Measurements from ENCODE around the gene CCSER1.
"Not testable (repeated sequence)": the region's sequence is repeated elsewhere in the genome, so short reads cannot be mapped to it uniquely, and the experiment has no call there.

CCSER1 gene

DNA sequence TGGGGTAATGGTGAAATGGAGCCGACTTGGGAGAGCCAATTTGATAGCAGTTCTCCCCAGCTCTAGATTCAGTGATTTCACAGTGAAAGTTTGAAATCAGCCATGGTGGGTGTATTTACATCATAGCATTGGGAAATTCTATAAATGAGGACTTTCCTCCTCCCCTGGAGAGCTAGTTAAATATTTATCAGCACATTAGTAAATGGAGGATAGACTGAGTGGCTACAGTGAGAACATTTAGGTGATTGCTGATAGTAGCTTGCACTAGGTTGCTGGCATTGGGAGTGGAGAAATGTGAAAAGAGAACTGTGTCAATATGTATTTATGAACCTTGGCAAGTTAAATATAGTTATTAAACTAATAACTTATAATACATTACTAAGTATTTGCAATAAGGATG lies 347.3 kb downstream of the CCSER1 start:
- no peak overlapping the region for H3K27ac Mint-ChIP-seq
- no peak for DNase-seq
- no peaks in the 10 kb centered on the region for H3K27me3 Mint-ChIP-seq
- ATAC-seq (replicated peaks) = no peak
- peaks cover 0 to 5% of the 10 kb centered on the region in 2 donors for H3K9me3 Mint-ChIP-seq
- H3K4me1 Mint-ChIP-seq (ENCODE audit: low read depth in 2 of 2) = no peaks in the 10 kb centered on the region
- no peak overlapping the region for H3K4me3 Mint-ChIP-seq
- no peaks in the 10 kb centered on the region for H3K36me3 Mint-ChIP-seq (ENCODE audit: insufficient read depth)

DNA sequence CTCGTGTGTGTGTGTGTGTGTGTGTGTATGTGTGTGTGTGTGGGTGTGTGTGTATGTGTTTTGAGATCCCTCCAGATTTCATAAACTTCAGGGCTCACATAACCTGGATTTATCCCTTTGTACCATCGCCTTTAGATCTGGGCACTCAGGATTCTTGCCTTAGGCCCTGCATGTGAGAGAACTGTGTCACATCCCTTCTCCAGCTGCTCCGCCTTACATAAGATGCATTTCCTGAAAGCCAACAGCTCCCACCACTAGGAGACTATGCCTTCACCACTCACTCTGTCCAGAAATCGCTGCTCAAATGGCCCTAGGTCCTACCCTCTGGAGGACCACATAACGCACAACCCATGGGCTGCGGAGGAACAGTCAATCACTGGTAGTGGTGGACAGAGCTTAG lies 348.8 kb downstream of the CCSER1 start:
- H3K36me3 Mint-ChIP-seq (ENCODE audit: insufficient read depth) = no peaks in the 10 kb centered on the region
- H3K9me3 Mint-ChIP-seq = peaks cover 0 to 4% of the 10 kb centered on the region in 2 donors
- no peak overlapping the region for H3K4me3 Mint-ChIP-seq
- DNase-seq (no peak), ATAC-seq (replicated peaks) (no peak)
- H3K27ac Mint-ChIP-seq = no peak overlapping the region
- H3K27me3 Mint-ChIP-seq = no peaks in the 10 kb centered on the region
- no peaks in the 10 kb centered on the region for H3K4me1 Mint-ChIP-seq (ENCODE audit: low read depth in 2 of 2)

DNA sequence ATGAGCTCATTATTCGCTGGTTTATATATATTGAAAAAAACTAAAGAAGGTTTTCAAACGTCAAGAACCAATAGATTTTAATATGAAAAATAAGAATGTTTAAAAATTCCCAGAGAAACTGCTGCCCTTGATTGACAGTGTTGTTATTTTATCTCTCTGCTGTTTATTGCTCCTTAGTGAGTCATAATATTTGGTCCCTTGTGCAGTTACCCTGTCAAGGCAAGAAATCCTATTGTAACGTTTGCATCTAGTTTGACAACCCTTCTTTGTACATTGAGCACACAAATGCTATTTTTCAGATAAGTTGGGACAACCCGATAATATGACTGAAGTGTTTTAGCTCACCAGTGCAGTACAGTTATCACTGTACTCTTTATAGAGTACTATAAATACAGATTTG lies 349.4 kb downstream of the CCSER1 start:
- no peak overlapping the region for H3K4me3 Mint-ChIP-seq
- ATAC-seq (replicated peaks) = no peak

DNA sequence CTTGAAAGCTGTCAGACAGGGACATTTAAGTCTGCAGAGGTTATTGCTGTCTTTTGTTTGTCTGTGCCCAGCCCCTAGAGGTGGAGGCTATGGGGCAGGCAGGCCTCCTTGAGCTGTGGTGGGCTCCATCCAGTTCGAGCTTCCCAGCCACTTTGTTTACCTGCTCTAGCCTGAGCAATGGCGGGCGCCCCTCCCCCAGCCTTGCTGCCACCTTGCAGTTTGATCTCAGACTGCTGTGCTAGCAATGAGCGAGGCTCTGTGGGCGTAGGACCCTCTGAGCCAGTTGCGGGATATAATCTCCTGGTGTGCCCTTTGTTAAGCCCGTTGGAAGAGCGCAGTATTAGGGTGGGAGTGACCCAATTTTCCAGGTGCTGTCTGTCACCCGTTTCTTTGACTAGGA lies 357.7 kb downstream of the CCSER1 start:
- not testable (repeated sequence) for ATAC-seq (replicated peaks); H3K27me3 Mint-ChIP-seq; H3K4me3 Mint-ChIP-seq; H3K4me1 Mint-ChIP-seq (ENCODE audit: low read depth in 2 of 2); H3K36me3 Mint-ChIP-seq (ENCODE audit: insufficient read depth); DNase-seq; H3K27ac Mint-ChIP-seq; H3K9me3 Mint-ChIP-seq

More for the DNA sequence above, 349.4 kb downstream of the CCSER1 start:
- no peak for DNase-seq
- no peaks in the 10 kb centered on the region for H3K4me1 Mint-ChIP-seq (ENCODE audit: low read depth in 2 of 2)
- no peaks in the 10 kb centered on the region for H3K36me3 Mint-ChIP-seq (ENCODE audit: insufficient read depth)
- H3K9me3 Mint-ChIP-seq = peaks cover 0 to 4% of the 10 kb centered on the region in 2 donors
- H3K27ac Mint-ChIP-seq = no peak overlapping the region
- H3K27me3 Mint-ChIP-seq = no peaks in the 10 kb centered on the region

DNA sequence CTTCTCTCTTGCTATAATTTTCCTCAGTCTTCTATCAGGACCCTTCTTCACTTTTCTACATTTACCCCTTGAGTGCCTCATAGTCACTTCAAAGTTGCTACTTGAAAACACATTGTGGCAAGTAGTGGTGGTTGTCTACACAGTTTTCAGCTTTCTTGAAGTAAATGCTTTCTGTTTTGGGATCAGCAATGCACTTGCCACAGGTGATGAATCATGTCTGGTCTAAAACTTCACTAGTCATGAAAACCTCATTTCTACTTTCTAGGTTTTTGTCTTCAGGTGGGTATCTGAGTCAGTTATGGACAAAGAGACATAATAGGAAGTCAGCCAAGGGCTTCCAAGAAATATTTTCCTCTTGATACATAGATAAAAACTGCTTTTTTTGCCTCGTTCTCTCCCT lies 359.2 kb downstream of the CCSER1 start:
- ATAC-seq (replicated peaks) (no peak), DNase-seq (no peak)
- no peaks in the 10 kb centered on the region for H3K4me1 Mint-ChIP-seq (ENCODE audit: low read depth in 2 of 2)
- H3K27ac Mint-ChIP-seq = no peak overlapping the region
- no peaks in the 10 kb centered on the region for H3K36me3 Mint-ChIP-seq (ENCODE audit: insufficient read depth)
- H3K4me3 Mint-ChIP-seq = no peak overlapping the region
- peaks cover 0 to 3% of the 10 kb centered on the region in 2 donors for H3K9me3 Mint-ChIP-seq
- no peaks in the 10 kb centered on the region for H3K27me3 Mint-ChIP-seq

DNA sequence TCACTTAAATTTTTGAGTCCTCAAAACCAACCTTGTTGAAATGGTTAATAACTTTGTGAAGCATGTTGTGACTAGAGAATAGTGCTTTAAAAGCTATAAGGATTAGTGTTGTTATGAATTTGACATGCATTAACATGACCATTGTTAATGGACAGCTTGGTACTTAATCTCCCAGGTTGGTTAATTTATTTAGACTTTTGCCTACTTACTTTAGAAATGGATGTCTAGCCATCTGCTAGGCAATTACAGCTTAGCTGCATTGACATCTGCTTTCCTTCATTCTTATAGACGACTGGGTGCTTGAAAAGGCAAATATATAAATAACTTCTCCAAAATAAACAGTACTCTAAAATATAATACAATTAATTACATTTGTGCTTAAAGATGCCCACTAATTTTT lies 368.0 kb downstream of the CCSER1 start:
- H3K27ac Mint-ChIP-seq = no peak overlapping the region
- H3K9me3 Mint-ChIP-seq = peaks cover 2 to 9% of the 10 kb centered on the region in 2 donors
- H3K36me3 Mint-ChIP-seq (ENCODE audit: insufficient read depth) = no peaks in the 10 kb centered on the region
- DNase-seq (no peak), ATAC-seq (replicated peaks) (no peak)
- H3K27me3 Mint-ChIP-seq = no peaks in the 10 kb centered on the region
- no peak overlapping the region for H3K4me3 Mint-ChIP-seq
- H3K4me1 Mint-ChIP-seq (ENCODE audit: low read depth in 2 of 2) = no peaks in the 10 kb centered on the region

DNA sequence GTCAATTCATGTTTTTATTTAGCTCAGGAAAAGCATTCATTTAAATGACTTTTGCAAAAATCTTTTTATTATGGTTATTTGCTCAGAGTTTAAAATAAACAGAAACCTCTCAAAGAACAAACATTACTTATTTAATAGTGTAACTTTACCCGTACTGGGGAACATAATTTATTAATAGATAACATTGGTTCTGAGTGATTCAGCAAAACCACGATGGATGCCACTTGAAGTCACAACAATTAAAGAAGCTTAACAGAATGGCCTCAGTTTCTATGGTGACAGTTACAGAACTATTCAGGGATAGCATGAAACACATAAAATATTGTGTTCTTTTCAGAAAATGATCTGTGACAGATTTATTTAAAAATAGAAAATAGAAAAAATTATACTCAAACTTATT lies 368.7 kb downstream of the CCSER1 start:
- Mint-ChIP-seq H3K27ac (no peak overlapping the region), H3K4me1 (ENCODE audit: low read depth in 2 of 2) (no peaks in the 10 kb centered on the region), H3K9me3 (peaks cover 2 to 9% of the 10 kb centered on the region in 2 donors)

DNA sequence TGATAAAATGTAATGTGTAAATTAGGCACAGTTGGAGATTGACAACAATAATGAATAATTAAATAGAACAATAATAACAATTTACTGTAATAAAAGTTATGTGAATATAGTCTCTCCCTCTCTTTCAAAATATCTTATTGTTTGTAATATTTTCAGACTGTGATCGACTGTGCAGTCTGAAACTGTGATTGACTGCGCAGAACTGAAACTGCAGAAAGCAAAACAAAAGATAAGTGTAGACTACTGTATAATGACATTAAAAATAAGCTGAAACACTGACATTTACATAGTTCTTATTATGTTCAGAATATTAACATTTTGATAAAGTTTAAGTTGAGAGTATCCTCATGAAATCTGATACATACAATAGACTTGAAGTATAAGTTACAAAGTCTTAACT lies 371.0 kb downstream of the CCSER1 start:
- H3K9me3 Mint-ChIP-seq = no peaks in the 10 kb centered on the region
- no peak overlapping the region for H3K27ac Mint-ChIP-seq
- H3K4me1 Mint-ChIP-seq (ENCODE audit: low read depth in 2 of 2) = no peaks in the 10 kb centered on the region
- ATAC-seq (replicated peaks) (no peak), DNase-seq (no peak)
- H3K27me3 Mint-ChIP-seq = no peaks in the 10 kb centered on the region
- no peaks in the 10 kb centered on the region for H3K36me3 Mint-ChIP-seq (ENCODE audit: insufficient read depth)
- no peak overlapping the region for H3K4me3 Mint-ChIP-seq

More for the DNA sequence above, 368.7 kb downstream of the CCSER1 start:
- no peaks in the 10 kb centered on the region for H3K36me3 Mint-ChIP-seq (ENCODE audit: insufficient read depth)
- ATAC-seq (replicated peaks) = no peak
- no peaks in the 10 kb centered on the region for H3K27me3 Mint-ChIP-seq
- DNase-seq = no peak
- H3K4me3 Mint-ChIP-seq = no peak overlapping the region

DNA sequence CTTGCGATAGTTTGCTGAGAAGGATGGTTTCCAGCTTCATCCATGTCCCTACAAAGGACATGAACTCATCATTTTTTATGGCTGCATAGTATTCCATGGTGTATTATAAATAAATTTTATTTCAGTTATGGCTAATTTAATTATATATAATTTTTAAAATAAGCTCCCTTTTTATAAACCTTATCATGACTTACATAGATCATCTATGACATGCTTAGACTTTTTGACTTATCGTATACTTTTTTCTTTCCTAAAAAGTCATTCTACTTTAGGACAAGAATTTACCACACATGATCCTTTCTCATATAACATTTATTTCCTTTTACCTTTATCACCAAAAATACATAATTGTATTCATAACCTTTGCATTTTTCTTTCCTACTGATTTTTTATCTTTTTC lies 376.5 kb downstream of the CCSER1 start:
- H3K4me3 Mint-ChIP-seq = no peak overlapping the region

DNA sequence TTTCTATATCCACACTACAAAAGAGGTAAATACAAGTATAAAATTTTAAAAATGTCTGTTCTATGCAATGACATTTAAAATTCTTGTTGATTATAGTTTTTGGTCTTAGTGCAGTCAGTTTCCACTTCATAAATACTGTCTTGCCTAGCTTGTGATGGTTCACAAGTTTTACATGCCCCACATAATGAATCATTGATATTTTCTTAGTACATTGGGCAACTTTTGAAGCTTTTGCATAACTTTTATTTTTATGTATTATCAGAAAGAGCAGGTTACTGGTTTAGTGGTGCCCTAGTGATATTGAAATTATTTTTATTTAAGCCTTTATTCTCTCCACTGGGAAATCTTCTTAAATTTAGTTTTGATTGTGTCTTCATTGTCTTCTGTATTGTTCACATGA lies 388.0 kb downstream of the CCSER1 start:
- Mint-ChIP-seq H3K27ac (no peak overlapping the region), H3K36me3 (ENCODE audit: insufficient read depth) (no peaks in the 10 kb centered on the region), H3K4me3 (no peak overlapping the region), H3K4me1 (ENCODE audit: low read depth in 2 of 2) (no peaks in the 10 kb centered on the region), H3K9me3 (peaks cover 6 to 15% of the 10 kb centered on the region in 2 donors), H3K27me3 (no peaks in the 10 kb centered on the region)
- ATAC-seq (replicated peaks) = no peak
- DNase-seq = no peak

More for the DNA sequence above, 376.5 kb downstream of the CCSER1 start:
- Mint-ChIP-seq H3K36me3 (ENCODE audit: insufficient read depth) (no peaks in the 10 kb centered on the region), H3K4me1 (ENCODE audit: low read depth in 2 of 2) (no peaks in the 10 kb centered on the region), H3K27ac (no peak overlapping the region), H3K27me3 (no peaks in the 10 kb centered on the region), H3K9me3 (peaks cover 6 to 9% of the 10 kb centered on the region in 2 donors)
- no peak for ATAC-seq (replicated peaks)
- no peak for DNase-seq

DNA sequence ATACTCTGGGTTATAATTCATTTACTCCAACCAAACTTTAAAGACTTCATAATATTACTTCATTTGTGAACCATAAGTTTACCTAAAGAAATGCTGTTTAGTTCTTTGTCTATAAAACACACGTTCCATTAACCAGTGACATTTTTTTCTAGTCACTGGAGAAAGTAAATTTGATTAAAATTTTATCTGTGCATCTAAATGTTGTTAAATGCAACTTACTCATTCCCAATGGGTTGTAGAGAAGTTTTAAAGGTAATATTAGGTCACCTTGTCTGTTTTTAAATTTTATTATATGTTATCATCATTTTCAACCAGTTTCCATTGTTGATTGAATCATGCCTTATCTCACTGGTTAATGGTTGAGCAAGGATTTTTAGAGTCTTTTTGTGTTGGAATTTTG lies 401.4 kb downstream of the CCSER1 start:
- Mint-ChIP-seq H3K9me3 (no peaks in the 10 kb centered on the region), H3K27me3 (no peaks in the 10 kb centered on the region), H3K4me1 (ENCODE audit: low read depth in 2 of 2) (no peaks in the 10 kb centered on the region), H3K27ac (no peak overlapping the region), H3K4me3 (no peak overlapping the region), H3K36me3 (ENCODE audit: insufficient read depth) (no peaks in the 10 kb centered on the region)
- ATAC-seq (replicated peaks) (no peak), DNase-seq (no peak)

DNA sequence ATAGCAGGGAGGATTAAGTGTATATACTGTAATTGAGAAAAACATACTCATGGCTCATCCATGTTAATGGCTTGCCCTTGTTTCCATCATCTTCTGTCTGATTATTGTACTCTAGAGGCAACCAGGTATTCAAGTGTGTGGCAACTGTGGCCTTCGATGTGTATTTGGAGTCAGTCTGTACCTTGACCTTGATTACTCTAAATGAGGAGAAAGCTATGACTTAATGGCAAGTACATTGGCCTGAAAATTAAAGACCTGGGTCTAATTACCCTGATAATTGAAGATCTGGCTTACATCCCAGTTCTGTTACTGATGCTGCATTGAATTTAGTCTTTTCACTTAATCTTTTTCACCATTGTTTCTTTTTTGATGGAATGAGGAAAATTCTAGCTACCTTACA lies 409.2 kb downstream of the CCSER1 start:
- no peaks in the 10 kb centered on the region for H3K4me1 Mint-ChIP-seq (ENCODE audit: low read depth in 2 of 2)
- DNase-seq (no peak), ATAC-seq (replicated peaks) (no peak)
- H3K9me3 Mint-ChIP-seq = peaks cover 3 to 5% of the 10 kb centered on the region in 2 donors
- no peak overlapping the region for H3K4me3 Mint-ChIP-seq
- H3K27me3 Mint-ChIP-seq = no peaks in the 10 kb centered on the region
- H3K36me3 Mint-ChIP-seq (ENCODE audit: insufficient read depth) = no peaks in the 10 kb centered on the region
- no peak overlapping the region for H3K27ac Mint-ChIP-seq

DNA sequence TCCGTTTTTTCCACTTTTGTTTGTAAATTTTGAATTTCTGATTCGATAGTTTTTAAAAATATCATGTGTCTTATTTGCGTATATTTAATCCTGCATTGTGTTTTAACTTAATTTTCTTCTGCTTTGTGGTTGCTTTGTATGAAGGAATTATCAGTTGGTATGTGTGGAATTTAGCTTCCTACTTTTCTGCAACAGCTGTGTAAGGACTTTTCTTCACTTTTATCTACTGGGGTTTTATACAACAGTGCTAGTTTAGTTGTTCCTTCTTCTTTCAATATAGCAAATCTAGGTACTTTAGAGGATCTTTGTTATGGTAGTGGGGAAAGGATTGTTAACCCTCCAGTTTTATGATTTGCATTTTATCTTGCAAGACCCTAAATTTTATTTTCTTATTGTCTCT lies 410.3 kb downstream of the CCSER1 start:
- ATAC-seq (replicated peaks) (no peak), DNase-seq (no peak)
- Mint-ChIP-seq H3K27ac (no peak overlapping the region), H3K4me1 (ENCODE audit: low read depth in 2 of 2) (no peaks in the 10 kb centered on the region), H3K27me3 (no peaks in the 10 kb centered on the region), H3K4me3 (no peak overlapping the region), H3K36me3 (ENCODE audit: insufficient read depth) (no peaks in the 10 kb centered on the region), H3K9me3 (peaks cover 3 to 5% of the 10 kb centered on the region in 2 donors)

DNA sequence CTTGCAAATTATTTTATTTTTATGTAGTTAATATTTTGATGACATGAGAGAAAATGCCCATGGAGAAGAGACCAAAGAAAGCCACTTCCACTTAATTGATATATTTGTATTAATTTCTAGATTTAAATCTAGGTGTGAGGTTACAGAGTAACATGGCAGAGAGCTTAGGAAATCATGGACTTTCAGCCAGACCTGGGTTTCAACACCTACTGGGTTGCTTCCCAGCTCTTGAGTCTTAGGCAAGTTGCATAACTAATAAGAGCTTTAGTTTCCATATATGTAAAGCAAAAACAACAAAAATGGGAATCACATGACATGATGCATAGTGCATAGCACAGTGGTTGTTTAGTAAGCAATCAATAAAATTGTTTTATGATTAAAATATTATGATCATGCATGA lies 413.3 kb downstream of the CCSER1 start:
- no peaks in the 10 kb centered on the region for H3K27me3 Mint-ChIP-seq
- H3K27ac Mint-ChIP-seq = no peak overlapping the region
- no peaks in the 10 kb centered on the region for H3K36me3 Mint-ChIP-seq (ENCODE audit: insufficient read depth)
- H3K4me3 Mint-ChIP-seq = no peak overlapping the region
- H3K9me3 Mint-ChIP-seq = peaks cover 3 to 5% of the 10 kb centered on the region in 2 donors
- no peaks in the 10 kb centered on the region for H3K4me1 Mint-ChIP-seq (ENCODE audit: low read depth in 2 of 2)
- DNase-seq (no peak), ATAC-seq (replicated peaks) (no peak)

DNA sequence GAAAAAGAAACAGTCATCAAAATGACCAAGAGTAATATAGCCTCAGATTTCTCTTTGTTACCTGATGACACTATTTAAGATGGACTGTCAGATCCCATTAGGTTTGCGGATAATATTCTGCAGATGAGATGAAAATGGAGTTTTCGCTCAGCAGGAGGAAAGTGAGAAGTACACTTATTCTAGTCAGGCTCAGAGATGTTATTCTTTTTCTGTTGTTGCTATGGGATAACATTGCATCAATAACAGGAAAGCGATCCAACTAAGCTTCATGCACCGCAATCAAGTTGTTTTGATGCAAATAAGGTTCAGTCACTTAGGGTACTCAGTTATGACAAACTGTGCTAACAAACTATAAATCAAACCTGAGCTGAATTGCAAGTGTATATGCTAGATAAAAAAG lies 415.0 kb downstream of the CCSER1 start:
- DNase-seq (no peak), ATAC-seq (replicated peaks) (no peak)
- H3K27ac Mint-ChIP-seq = no peak overlapping the region
- H3K9me3 Mint-ChIP-seq = peaks cover 3 to 5% of the 10 kb centered on the region in 2 donors
- H3K4me3 Mint-ChIP-seq = no peak overlapping the region
- no peaks in the 10 kb centered on the region for H3K27me3 Mint-ChIP-seq
- H3K36me3 Mint-ChIP-seq (ENCODE audit: insufficient read depth) = no peaks in the 10 kb centered on the region
- H3K4me1 Mint-ChIP-seq (ENCODE audit: low read depth in 2 of 2) = peaks cover 0 to 3% of the 10 kb centered on the region in 2 donors

Measured in effector memory CD8-positive, alpha-beta T cell (primary cell).